Erythroblast (primary cell): ENCODE measurements around the gene CHAT.

Experiments
- GATA1 ChIP-seq: IDR thresholded peaks from 2 replicates; pipeline ENCODE4 v1.6.1; 2011; ENCODE audit warnings: low read depth, mild to moderate bottlenecking, control low read depth, low read length, moderate library complexity
- POLR2A ChIP-seq: IDR thresholded peaks from 2 replicates; pipeline ENCODE4 v1.6.1; 2011; ENCODE audit warnings: mild to moderate bottlenecking, low read length

- TF ChIP-seq POLR2A (no peak), GATA1 (no peak)
Measured at GRCh38 chr10:49645871-49646870, 32.3 kb downstream of the CHAT start.
